Caco-2 (cell line): ENCODE data around the gene CNOT6L. TPM values are rescaled to one million over a fixed set of nuclear protein-coding genes. Genes with fewer than 3 reads are reported as not detected.

ENCODE experiments used
- BruUV-seq: library from RNA; stranded (reverse); fragments of 400-500 nt; replicated peaks from 2 replicates; lab custom pipeline; 2021; lab: Mats Ljungman, UMichigan
- CTCF ChIA-PET: fragments of 300-600 bp; sonication (Branson Sonifier 250); formaldehyde crosslinking; loops from one replicate; lab custom pipeline; 2022; ENCODE audit warnings: antibody characterized with exemption; lab: Charles Lee
- POLR2A ChIA-PET: fragments of 300-600 bp; sonication (Branson Sonifier 250); formaldehyde crosslinking; loops from one replicate; lab custom pipeline; 2022; ENCODE audit warnings: antibody characterized with exemption; lab: Charles Lee
- DNase-seq, 2 experiments: peaks; one replicate each; pipeline versions ENCODE4 v3.0.0 to v3.0.0-alpha.2; 2020 to 2022
- H3K27me3 ChIP-seq: replicated peaks from 2 replicates; pipeline ENCODE4 v1.6.0; 2011; ENCODE audit warnings: low read length; ENCODE audit not compliant: control insufficient read depth, insufficient read depth
- H3K36me3 ChIP-seq: 2 replicates; pipeline ENCODE4 v1.5.1; 2011; ENCODE audit warnings: low read length; ENCODE audit not compliant: control insufficient read depth, insufficient read depth
- H3K4me1 ChIP-seq: fragments of 250-450 bp; sonication (Bioruptor Pico); 2 replicates; pipeline ENCODE4 v1.5.1; 2020; ENCODE audit warnings: mild to moderate bottlenecking
- H3K4me3 ChIP-seq: 2 replicates; pipeline ENCODE4 v1.5.1; 2011; ENCODE audit warnings: low read depth, mild to moderate bottlenecking, control low read depth, low read length
- H3K9me3 ChIP-seq: fragments of 250-450 bp; sonication (Bioruptor Pico); 2 replicates; pipeline ENCODE4 v1.5.1; 2020; ENCODE audit warnings: mild to moderate bottlenecking, moderate library complexity
- H3K27ac Mint-ChIP-seq: one replicate; pipeline ENCODE4 v1.8.0; 2022; ENCODE audit warnings: mixed read lengths; ENCODE audit not compliant: unreplicated experiment
- H3K27me3 Mint-ChIP-seq: one replicate; pipeline ENCODE4 v1.8.0; 2022; ENCODE audit warnings: mixed read lengths; ENCODE audit not compliant: insufficient read depth, unreplicated experiment
- H3K36me3 Mint-ChIP-seq: one replicate; pipeline ENCODE4 v1.8.0; 2022; ENCODE audit warnings: mild to moderate bottlenecking, mixed read lengths; ENCODE audit not compliant: insufficient read depth, unreplicated experiment
- H3K4me1 Mint-ChIP-seq: one replicate; pipeline ENCODE4 v1.8.0; 2022; ENCODE audit warnings: low read depth, mixed read lengths; ENCODE audit not compliant: unreplicated experiment
- H3K4me3 Mint-ChIP-seq: one replicate; pipeline ENCODE4 v1.8.0; 2022; ENCODE audit warnings: mild to moderate bottlenecking, moderate library complexity, mixed read lengths; ENCODE audit not compliant: unreplicated experiment
- H3K9me3 Mint-ChIP-seq: one replicate; pipeline ENCODE4 v1.8.0; 2022; ENCODE audit warnings: mixed read lengths; ENCODE audit not compliant: unreplicated experiment
- CTCF ChIP-seq, 2 experiments: fragments of 200-600 bp in 1 of 2; IDR thresholded peaks; 1 replicate in 1 of 2; 2 replicates in 1 of 2; pipeline versions ENCODE4 v1.5.1 to v1.8.0; 2011 to 2022; ENCODE audit warnings: antibody characterized with exemption in 1 of 2, control low read depth in 1 of 2, inconsistent platforms in 1 of 2, low read depth in 1 of 2, low read length in 1 of 2, mild to moderate bottlenecking in 1 of 2, moderate library complexity in 1 of 2; ENCODE audit not compliant: insufficient read depth in 1 of 2, severe bottlenecking in 1 of 2, unreplicated experiment in 1 of 2
- intact Hi-C: fragments of 100-400 bp; cut with micrococcal nuclease; formaldehyde crosslinking; loops from one replicate; pipeline ENCODE4 v1.10.0; 2022; ENCODE audit not compliant: unreplicated experiment
- total RNA-seq: library from RNA; stranded (reverse); gene quantifications from 2 replicates; pipeline ENCODE4 v1.2.3, GENCODE V29; 2022

CNOT6L gene
- total RNA-seq, 1 experiment from 2014 or later: 18.8 TPM

DNA sequence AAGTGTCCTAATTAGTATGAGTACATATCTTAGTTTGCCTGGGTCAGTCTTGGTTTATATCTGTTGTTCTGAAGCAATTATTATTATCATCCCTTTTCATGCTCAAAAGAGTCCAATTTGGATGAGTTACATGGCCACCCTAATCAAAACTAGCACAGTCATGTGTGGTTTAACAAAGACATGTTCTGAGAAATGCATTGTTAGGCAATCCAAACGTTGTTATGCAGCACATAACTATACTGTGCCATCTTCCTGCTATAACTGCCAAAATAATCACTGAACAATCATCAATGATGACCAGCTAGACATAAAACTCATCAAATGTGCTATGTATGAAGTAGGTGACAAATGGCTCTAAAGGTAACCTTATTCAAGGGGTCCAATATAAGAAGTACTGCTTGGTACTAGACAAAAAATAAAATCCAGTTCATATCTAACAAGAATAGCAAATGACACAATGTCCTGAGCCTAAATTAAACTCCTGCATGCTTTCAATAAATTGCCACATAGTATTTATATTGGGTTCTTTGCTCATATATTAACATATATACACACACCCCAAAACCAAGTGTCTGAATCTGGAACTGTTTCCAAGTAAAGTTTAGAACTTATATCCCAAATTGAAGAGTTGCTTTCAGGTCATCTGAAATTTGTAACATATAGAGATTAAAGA is 41.9 kb downstream of the CNOT6L start:
- BruUV-seq: no TSS peak
- no peak overlapping the region for H3K4me3 Mint-ChIP-seq
- no peaks in the 10 kb centered on the region for H3K9me3 Mint-ChIP-seq
- no peaks in the 10 kb centered on the region for H3K36me3 ChIP-seq
- intact Hi-C loops: no loop called here
- no peaks in the 10 kb centered on the region for H3K27me3 Mint-ChIP-seq
- no peak for TF ChIP-seq CTCF (IDR thresholded peaks at IDR 0.05; ENCODE audit: insufficient read depth in 1 of 2, low read depth in 1 of 2, low read length in 1 of 2, severe bottlenecking in 1 of 2, unreplicated experiment in 1 of 2)
- DNase-seq: no peak
- H3K4me3 ChIP-seq: no peak overlapping the region
- H3K4me1 Mint-ChIP-seq: no peaks in the 10 kb centered on the region
- CTCF ChIA-PET: no interaction called here
- no peaks in the 10 kb centered on the region for H3K36me3 Mint-ChIP-seq
- H3K27me3 ChIP-seq: no peaks in the 10 kb centered on the region
- no peaks in the 10 kb centered on the region for H3K9me3 ChIP-seq
- POLR2A ChIA-PET: no interaction called here
- H3K4me1 ChIP-seq: peaks cover 4% of the 10 kb centered on the region; the same call in 1 of the 2 replicates
- H3K27ac Mint-ChIP-seq: no peak overlapping the region

DNA sequence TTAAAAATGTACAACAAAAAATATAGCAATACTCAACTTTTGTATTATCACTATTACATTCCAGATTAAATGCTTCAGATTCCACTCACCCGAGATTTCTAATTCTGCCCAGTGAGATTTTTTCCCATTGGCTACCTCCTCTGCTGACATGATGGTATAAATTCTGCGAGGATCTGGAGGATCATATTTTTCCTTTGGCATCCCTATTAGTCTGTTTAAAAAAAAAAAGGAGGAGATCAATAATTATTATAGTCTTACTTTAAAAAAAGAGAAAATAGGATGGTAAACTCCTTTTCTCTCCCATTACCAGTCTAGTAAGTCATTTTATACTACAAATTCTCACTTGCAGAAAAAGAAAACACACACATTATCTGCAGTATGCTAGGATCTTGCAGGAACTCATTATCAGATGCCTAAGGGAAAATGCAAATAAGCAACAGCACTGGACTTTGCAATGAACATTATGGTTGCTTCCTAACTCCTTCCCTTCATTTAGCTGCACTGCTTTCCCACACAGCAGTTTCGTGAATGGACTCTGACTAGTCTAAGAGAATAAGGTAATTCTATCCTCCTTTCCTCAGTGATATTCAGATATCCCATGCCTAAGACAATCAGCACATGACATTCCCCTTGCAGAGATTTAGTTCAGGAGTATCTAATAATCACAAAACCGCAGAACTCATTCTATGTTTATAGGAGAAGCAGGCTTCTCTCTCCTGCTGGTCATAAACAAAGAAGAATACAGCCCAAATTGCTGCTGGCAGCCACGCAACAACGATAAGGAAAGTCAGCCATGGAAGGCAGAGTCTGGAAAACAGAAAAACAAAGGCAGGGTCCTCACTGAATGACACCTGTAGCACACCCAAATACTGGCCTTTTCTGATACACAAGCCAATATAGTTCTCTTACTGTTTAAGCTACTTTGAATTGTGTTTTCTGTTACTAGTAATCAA is 42.7 kb downstream of the CNOT6L start:
- Histone ChIP-seq H3K27me3 (no peaks in the 10 kb centered on the region), H3K4me3 (no peak overlapping the region), H3K36me3 (no peaks in the 10 kb centered on the region), H3K4me1 (no peaks in the 10 kb centered on the region), H3K9me3 (no peaks in the 10 kb centered on the region)
- intact Hi-C loops: no loop called here
- no peak for DNase-seq
- Mint-ChIP-seq H3K4me3 (no peak overlapping the region), H3K4me1 (no peaks in the 10 kb centered on the region), H3K27ac (no peak overlapping the region), H3K36me3 (no peaks in the 10 kb centered on the region), H3K9me3 (no peaks in the 10 kb centered on the region), H3K27me3 (no peaks in the 10 kb centered on the region)
- ChIA-PET CTCF (no interaction called here), POLR2A (no interaction called here)
- TF ChIP-seq CTCF (IDR thresholded peaks at IDR 0.05; ENCODE audit: insufficient read depth in 1 of 2, low read depth in 1 of 2, low read length in 1 of 2, severe bottlenecking in 1 of 2, unreplicated experiment in 1 of 2): no peak
- no TSS peak for BruUV-seq

DNA sequence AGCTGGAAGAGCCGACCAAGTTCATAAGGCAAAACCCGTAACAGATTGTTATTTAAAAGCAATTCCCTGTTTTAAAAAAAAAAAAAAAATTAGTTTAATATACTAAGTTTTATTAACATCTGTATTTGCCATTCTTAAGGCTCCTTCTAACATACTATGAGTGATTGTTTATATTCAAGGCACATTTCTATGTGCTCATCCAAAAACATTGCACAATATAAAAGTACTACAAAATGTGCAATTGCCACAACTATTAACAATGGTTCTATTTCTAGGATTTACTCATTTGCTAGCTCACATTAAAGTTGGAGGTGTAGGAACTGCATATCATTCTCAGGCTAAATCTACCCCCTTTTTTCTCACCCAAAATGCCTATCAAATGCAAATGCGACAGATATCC is 46.1 kb downstream of the CNOT6L start:
- no peaks in the 10 kb centered on the region for H3K9me3 Mint-ChIP-seq
- TF ChIP-seq CTCF (IDR thresholded peaks at IDR 0.05; ENCODE audit: insufficient read depth in 1 of 2, low read depth in 1 of 2, low read length in 1 of 2, severe bottlenecking in 1 of 2, unreplicated experiment in 1 of 2): no peak
- H3K9me3 ChIP-seq: no peaks in the 10 kb centered on the region
- DNase-seq: no peak
- no TSS peak for BruUV-seq
- no peaks in the 10 kb centered on the region for H3K4me1 Mint-ChIP-seq
- no peak overlapping the region for H3K4me3 ChIP-seq
- H3K36me3 ChIP-seq: no peaks in the 10 kb centered on the region
- no peak overlapping the region for H3K4me3 Mint-ChIP-seq
- ChIA-PET CTCF (no interaction called here), POLR2A (no interaction called here)
- intact Hi-C loops: no loop called here
- H3K27ac Mint-ChIP-seq: no peak overlapping the region
- no peaks in the 10 kb centered on the region for H3K36me3 Mint-ChIP-seq
- no peaks in the 10 kb centered on the region for H3K27me3 Mint-ChIP-seq
- no peaks in the 10 kb centered on the region for H3K27me3 ChIP-seq
- H3K4me1 ChIP-seq: no peaks in the 10 kb centered on the region
